Body of pancreas (tissue), 2 donors: ENCODE measurements around the gene TPRKB. TPM values are rescaled to one million over a fixed set of nuclear protein-coding genes. Genes with fewer than 3 reads are reported as not detected.

ENCODE experiments used
- total RNA-seq, 2 donors: library from RNA; depleted of rRNA; stranded (reverse); fragments of >200 nt; gene quantifications; one replicate each; pipeline ENCODE4 v1.1.0, GENCODE V29; 2016

Gene TPRKB
- total RNA-seq, 2 donors from 2014 or later = 12.5 to 14.5 TPM

Other genes with a start within 250 kb of the TPRKB start
- not detected for gene NAT8, start 94.9 kb downstream of the TPRKB start, total RNA-seq
- gene DUSP11, start 42.8 kb upstream of the TPRKB start, total RNA-seq = 10 to 100 TPM; 10.9 to 13.7 TPM
- not detected for gene C2orf78, start 46.8 kb upstream of the TPRKB start, total RNA-seq
- gene STAMBP, start 91.6 kb upstream of the TPRKB start, total RNA-seq = 10 to 100 TPM in 1 of 2 donors, 1 to 10 TPM in 1; 9.2 to 10.4 TPM
- 1 to 10 TPM in 1 of 2 donors, under 1 TPM in 1; 0.52 to 1.3 TPM for gene ACTG2, start 155.7 kb upstream of the TPRKB start, total RNA-seq
- gene DGUOK, start 189.5 kb upstream of the TPRKB start, total RNA-seq = 10 to 100 TPM; 13.2 to 16.1 TPM
- 1 to 10 TPM; 6.7 to 7.3 TPM for gene TET3, start 247.6 kb upstream of the TPRKB start, total RNA-seq